T47D (cell line): ENCODE data around the gene YTHDF2.

ENCODE experiments used
- DNase-seq, 2 experiments: peaks; one replicate each; pipeline versions ENCODE4 v3.0.0 to v3.0.0-alpha.2; 2011 to 2012; ENCODE audit warnings: low read depth in 1 of 2, low spot score in 1 of 2
- JUND ChIP-seq: IDR thresholded peaks from 2 replicates; pipeline ENCODE4 v1.6.1; 2012; ENCODE audit warnings: low read depth
- in situ Hi-C: cut with HindIII; loops from 2 replicates; pipeline ENCODE4 v1.10.0; 2016; ENCODE audit warnings: low sequenced_read_pairs, low pct_unique_long_range_greater_than_20kb

YTHDF2 gene

DNA sequence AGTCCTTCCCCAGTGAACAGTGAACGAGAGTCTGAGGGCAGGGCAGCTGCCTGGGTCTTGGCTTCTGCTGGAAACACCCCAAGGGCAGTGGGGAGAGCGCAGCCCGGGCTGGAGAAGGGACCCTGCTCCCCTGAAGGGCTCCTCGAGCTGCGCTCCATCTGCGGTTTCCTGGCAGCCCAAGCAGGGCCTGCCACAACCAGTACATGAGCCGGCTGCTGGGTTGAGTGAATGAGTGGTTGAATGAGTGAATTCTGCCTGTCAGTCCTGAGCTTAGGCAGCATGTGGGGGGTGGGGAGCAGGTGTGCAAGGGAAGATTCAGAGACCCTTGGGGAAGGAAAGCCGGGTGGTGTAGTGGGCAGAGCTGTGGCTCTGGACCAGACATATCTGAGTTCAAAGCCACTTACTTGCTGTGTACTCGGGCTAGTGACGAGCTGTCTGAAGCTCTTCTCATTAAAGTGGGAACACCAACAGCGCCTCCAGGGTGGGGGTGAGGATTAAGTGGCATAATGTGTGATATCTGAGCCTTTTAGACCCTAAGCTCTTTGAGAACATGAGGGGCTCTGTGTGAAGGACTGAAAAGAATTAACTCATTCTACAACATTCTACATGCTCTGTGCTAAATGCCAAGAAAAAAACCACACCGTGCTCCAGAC, 78.9 kb downstream of the YTHDF2 start:
- DNase-seq: no peak
- no peak for TF ChIP-seq JUND
- in situ Hi-C loops: no loop called here

- in situ Hi-C loops: no loop called here
- no peak for TF ChIP-seq JUND
- no peak for DNase-seq
Measured at GRCh38 chr1:28817133-28817532, 80.4 kb downstream of the YTHDF2 start.

- DNase-seq: no peak
- in situ Hi-C loops: no loop called here
Measured at GRCh38 chr1:28819020-28819419, 82.3 kb downstream of the YTHDF2 start.

More at GRCh38 chr1:28819020-28819419, 82.3 kb downstream of the YTHDF2 start:
- TF ChIP-seq JUND: no peak
